SK-N-DZ (cell line): ENCODE results near the gene SMCO1.
"Not testable (repeated sequence)": the region's sequence is repeated elsewhere in the genome, so short reads cannot be mapped to it uniquely, and the experiment has no call there.

ENCODE experiments used
- DNase-seq: peaks from one replicate; pipeline ENCODE4 v3.0.0-alpha.2; 2015; ENCODE audit warnings: low spot score

SMCO1 gene

DNA sequence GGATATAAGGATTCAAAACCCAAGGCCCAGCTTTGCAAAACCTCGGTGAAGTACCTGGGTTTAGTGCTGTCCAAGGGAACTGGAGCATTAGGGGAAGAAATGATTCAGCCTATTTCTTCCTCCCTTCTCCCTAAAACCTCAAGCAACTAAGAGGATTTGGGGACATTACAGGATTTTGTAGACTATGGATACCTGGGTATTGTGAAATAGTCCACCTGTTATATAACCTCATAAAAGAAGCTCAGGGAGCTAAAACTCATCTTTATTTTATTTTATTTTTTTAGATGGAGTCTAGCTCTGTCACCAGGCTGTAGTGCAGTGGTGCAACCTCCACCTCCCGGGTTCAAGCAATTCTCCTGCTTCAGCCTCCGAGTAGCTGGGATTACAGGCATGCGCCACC, 8.7 kb upstream of the SMCO1 start:
- no peak for DNase-seq

DNA sequence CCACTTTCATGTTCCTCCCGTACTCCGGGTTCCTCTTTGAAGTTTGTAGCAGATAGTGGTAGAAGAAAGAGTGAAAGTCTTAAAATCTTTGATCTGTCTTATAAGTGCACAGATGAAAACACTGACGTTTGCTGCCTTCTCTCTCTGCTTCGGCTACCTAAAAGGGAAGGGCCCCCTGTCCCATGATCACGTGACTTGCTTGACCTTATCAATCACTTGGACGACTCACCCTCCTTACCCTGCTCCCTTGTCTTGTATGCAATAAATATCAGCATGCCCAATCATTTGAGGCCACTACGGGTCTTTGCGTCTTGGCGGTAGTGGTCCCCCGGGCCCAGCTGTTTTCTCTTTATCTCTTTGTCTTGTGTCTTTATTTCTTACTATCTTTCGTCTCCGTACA, 6.1 kb upstream of the SMCO1 start:
- not testable (repeated sequence) for DNase-seq

DNA sequence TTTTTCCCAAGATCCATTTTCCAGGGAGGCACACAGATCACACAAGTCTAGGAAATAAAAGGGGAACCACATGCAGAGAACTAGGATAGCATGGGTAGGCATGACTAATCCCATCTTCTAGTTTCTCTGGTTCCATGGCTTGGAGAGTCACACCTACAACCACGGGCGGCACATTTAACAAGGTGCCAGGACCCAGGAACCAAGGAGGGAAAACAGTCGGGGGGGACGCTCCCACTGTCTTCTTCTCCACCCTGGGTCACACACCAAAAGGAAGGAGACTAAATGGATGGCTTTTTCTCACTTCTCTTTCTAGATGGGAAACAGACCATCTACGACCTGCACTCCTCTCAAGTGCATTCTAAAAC, 4.6 kb upstream of the SMCO1 start:
- DNase-seq: no peak

DNA sequence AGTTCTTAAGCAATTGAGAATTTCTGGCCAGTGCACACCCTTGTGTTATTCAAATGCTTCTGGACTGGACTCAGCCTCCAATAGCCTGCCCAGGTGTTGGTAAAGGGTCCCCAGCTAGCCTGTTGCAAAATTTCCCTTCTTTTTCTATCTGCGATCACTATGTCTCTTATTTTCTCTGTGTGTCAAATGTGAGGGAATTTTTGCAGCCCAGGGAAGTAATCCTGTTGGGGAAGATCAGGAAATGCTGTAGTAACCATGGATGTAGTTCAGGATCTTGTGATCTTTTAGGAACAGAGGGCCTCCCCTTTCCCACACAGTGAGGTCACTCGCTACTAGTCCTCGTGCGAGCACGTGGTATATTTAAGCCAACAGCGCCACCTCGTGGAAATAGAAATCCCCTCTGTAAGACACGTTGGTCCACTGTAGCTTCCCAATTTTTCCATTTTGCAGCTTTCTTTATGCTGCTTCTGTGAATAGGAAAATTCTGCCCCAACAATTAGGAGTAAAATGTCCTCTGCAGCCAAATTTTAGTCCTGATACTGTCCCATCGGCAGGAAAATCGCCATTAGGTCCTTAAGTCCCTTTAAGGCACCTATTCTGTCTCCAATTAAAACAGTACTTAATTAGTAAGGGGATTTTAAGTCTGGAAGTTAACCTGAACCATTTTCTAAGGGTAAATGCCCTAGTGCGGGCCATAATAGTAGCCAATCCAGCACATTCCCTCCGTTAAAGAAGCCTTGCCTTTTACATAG, 4.0 kb upstream of the SMCO1 start:
- peak; percentile 45 for DNase-seq

DNA sequence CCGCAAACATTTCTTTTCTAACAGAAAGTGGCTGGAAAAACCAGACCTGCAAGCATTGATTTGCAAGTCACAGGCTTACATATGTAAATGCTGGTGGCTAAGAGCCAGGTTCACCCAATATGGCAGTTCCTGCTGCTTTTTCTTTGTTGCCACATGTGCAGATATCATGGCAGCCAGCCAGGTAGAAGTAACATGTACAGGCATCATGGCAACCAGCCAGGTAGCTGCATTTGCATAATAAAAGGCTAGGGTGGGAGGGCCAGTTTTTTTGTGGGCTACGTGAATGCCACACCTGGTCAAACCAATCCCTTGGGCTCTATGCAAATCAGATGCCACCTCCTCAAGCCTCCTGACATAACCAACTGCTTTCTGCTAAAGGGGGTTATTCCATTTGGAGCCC, 2.8 kb upstream of the SMCO1 start:
- no peak for DNase-seq

DNA sequence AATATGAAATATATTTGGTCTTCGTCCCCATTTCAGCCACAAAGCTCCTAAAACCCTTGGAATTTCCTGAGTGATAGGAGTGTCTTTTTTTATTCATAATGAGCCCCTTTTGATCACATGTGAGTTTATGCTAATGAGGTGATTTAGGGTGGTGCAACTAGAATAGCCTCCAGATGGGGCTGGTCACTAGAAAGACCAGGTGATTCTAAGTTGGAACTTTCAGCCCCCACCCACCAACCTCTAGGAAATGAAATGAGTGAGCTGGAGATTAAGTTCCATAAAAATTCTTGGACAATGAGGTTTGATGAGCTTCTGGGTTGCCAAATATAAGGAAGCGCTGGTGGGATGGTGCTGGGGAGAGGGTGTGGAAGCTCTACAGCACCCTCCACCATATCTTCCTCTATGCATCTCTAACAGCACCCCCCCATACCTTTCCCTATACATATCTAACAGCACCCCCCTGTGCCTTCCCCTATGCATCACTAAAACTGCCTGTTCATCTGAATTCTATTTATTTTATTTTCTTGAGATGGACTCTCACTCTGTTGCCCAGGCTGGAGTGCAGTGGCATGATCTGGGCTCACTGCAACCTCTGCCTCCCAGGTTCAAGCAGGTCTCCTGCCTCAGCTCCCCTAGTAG, 2.1 kb upstream of the SMCO1 start:
- DNase-seq: no peak

DNA sequence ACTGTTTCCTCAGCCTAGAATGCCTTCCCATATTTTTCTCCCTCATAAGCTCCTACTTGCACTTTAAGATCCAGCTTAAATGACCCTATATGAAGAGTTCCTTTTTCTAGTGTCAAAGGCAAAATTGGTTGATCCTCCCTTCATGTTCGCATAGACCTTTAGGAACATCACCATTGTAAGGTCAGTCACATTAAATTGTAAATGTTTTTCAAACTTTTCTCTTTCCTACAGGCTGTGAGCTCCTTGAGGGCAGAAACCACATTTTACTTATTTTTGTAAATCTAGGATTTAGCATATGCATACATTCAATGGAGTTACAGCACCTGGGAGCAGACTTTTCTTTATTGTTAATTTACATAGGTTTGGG, 813 bp downstream of the SMCO1 start:
- DNase-seq: no peak

DNA sequence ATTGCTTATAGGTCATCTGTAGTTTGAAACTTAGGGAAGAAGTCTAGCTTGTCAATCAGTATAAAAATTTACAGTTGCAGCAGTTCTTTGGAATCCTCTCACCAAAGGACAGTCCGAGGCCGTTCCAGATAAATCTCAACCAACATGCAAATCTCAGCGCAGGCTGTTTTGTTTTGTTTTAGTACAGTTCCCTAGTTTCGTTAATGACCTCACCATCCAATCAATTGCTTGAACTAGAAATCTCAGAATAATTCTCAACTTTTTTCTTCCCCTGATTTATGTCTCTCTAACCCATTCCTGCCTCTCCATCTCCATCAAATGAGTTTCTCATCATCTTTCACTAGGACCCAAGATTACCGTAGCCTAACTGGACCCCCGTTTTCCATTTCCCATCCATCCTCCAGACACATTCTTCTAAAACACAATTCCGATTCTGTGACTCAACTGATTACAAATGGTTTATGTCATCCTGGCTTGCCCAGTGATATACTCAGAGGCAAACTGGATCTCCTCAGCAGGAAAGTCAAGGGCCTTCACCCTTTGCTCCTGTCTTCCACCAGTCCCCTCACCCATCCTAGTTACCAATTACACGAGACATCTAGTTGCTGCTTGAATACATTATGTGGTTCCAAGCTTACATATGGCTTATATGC, 1.3 kb downstream of the SMCO1 start:
- no peak for DNase-seq

DNA sequence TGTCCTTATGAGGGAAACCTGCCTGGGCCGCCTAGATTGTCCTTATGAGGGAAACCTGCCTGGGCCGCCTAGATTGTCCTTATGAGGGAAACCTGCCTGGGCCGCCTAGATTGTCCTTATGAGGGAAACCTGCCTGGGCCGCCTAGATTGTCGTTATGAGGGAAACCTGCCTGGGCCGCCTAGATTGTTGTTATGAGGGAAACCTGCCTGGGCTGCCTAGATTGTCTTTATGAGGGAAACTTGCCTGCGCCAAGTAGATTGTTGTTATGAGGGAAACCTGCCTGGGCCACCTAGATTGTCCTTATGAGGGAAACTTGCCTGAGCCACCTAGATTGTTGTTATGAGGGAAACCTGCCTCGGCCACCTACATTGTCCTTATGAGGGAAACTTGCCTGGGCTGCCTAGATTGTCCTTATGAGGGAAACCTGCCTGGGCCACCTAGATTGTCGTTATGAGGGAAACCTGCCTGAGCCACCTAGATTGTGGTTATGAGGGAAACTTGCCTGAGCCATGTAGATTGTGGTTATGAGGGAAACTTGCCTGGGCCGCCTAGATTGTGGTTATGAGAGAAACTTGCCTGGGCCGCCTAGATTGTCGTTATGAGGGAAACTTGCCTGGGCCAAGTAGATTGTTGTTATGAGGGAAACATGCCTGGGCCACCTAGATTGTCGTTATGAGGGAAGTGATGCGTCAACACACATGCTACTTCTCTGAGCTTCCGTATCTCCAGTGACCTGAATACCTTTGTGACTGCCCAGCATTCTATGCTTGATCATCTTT, 3.3 kb downstream of the SMCO1 start:
- DNase-seq: not testable (repeated sequence)

DNA sequence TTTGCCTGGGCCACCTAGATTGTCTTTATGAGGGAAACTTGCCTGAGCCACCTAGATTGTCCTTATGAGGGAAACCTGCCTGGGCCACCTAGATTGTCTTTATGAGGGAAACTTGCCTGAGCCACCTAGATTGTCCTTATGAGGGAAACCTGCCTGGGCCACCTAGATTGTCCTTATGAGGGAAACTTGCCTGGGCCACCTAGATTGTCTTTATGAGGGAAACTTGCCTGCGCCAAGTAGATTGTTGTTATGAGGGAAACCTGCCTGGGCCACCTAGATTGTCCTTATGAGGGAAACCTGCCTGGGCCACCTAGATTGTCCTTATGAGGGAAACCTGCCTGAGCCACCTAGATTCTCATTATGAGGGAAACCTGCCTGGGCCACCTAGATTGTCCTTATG, 4.0 kb downstream of the SMCO1 start:
- not testable (repeated sequence) for DNase-seq

DNA sequence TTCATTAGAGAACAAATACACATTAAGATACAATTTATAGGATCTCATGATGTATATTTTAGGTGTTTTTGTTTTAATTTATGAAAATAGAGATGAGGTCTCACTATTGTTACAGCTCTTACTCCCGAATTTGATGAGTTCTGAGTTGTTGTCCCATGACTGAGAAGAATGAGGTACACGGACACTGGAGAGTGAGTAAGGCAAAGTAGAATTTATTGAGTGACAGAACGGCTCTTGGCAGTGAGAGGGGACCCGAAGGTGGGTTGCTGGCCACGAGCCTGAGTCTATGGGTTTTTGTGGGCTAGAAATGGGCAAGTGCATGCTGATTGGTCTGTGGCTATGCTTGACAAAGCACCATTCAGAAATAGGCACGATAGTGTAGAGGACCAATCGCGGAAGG, 8.5 kb downstream of the SMCO1 start:
- DNase-seq: no peak

DNA sequence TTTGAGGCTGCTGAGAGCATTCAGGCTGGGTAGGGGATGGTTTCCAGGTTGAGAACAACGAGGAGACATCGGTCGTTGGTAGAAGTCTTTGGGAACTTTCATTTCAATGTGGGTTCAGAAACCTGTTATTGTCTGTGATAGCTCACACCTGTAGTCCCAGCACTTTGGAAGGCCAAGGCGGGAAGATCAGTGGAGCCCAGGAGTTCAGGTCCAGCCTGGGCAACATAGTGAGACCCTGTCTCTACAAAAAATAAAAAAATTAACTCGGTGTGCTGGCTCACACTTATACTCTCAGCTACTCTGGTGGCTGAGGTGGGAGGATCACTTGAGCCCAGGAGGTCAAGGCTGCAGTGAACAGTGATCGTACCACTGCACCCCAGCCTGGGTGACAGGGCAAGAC, 10.6 kb downstream of the SMCO1 start:
- no peak for DNase-seq

DNA sequence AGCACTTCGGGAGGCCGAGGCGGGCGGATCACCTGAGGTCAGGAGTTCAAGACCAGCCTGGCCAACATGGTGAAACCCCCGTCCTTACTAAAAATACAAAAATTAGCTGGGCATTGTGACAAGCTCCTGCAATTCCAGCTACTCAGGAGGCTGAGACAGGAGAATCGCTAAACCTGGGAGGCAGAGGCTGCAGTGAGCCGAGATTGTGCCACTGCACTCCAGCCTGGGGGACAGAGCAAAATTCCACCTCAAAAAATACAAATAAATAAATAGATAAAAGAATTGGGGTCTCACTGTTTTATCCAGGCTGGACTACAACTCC, 11.1 kb downstream of the SMCO1 start:
- not testable (repeated sequence) for DNase-seq

DNA sequence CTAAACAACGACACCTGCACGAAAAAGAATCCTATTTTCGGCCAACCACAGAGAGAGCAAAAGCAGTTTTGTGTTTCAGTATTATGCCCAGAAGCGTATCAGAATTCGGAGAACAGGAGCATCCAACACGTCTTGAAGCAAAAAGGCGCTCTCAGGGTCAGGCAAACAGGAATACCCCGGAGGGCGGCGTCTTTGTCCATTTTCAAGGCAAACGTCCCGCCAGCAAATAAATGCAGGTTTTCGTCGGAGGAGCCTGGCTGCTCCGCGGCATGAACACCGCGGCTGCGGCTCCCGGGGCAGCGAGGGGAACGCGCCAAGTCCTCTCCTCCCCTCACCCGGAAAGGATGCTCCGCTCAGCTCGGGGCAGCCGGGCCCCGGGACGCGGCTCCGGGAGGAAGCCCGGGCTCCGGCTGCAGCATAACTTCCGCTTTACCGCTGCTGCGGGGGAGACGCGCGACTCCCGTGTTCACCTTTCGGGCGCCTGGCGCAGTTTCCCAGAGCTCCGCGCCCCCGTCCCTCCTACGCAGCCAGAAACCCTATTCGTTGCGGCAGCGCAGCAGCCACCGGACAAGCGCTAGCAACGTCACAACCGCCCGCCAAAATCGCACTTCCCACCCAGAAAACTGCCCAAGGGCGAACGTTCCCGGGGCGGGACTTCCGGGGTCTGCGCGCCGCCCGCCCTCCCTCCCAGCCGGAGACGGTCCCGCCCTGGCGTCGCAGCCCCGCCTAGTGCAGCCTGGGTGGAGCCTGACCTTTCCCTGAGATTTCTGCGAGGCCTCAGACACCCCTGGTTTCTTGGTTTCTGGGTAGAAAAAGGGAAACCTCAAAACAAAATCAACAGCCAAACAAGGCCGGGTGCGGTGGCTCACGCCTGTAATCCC, 11.7 kb downstream of the SMCO1 start, which contains the start of gene RNF168:
RNF168 (minus strand) TSS at position 573 of the 881 bp plus-strand sequence. CDS start 595 bp downstream, outside the sequence.
- peak; percentile 98 for DNase-seq

DNA sequence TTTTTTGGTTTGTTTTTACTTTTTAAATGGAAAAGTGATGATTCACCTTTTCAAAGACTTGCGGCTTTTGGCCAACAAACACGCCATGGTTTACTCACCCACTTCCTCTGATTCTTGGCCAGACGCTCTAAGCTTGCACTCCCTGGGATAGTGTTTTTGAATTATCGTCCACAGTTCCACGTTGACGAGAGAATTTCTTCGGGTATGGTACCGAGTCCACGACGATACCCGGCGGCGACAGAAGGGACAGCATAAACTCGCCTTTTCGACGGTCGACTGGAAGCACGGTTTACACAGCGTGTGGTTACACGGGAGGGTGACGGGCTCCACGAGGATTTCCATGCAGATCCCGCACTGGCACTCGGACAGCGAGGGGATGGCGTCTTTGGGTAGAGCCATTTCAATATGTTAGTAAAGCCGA, 12.4 kb downstream of the SMCO1 start:
- DNase-seq: peak; percentile 40

DNA sequence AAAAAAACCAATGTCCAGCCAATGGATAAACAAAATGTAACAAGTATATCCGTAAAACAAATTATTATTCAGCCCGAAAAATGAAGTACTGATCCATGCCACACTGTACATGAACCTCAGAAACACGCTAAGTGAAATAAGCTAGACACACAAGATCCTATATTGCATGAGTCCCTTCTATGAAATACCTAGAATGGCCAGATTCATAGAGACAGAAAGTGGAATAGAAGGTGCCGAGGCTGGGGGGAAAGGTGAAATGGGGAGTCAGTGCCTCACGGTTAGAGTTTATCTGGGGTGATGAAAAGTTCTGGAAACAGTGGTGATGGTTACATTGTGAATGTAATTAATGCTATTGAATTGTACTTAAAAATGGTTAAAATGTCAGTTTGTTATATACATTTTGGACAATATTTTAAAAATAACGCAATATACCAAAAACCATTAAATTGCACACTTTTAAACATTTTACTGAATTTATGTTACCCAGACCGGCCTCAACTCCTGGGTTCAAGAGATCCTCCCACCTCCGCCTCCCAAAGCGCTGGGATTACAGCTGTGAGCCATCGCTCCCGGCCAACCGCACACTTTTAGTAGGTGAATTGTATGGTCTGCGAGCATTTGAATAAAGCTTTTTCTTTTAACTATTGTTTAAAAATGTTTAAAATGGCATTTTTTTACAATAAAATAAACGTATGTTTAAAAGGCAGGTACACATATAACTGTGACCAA, 13.7 kb downstream of the SMCO1 start:
- no peak for DNase-seq

DNA sequence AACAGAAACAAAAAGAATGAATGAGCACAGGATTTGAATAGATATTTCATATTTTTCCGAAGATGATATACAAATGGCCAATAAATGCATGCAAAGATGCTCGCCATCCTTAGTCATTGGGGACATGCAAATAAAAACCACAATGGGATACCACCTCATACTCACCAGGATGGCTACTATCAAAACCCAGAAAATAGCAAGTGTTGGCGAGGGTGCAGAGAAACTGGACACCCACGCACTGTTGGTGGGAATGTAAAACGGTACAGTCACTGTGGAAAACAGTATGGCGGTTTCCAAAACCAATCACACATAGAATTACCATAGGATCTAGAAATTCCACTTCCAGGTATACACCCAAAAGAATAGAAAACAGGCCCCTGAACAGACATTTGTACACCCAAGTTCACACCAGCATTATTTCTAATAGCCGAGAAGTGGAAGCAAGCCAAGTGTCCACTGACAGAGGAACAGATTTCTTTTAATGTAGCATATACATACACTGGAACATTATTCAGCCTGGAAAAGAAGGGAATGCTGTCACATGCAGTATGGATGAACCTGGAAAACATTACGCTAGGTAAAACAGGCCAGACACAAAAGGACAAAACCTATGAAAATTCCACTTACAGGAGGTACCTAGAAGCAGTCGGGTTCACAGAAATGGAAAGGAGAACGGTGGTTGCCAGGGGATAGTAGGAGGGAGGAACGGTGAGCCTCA, 15.2 kb downstream of the SMCO1 start:
- no peak for DNase-seq

DNA sequence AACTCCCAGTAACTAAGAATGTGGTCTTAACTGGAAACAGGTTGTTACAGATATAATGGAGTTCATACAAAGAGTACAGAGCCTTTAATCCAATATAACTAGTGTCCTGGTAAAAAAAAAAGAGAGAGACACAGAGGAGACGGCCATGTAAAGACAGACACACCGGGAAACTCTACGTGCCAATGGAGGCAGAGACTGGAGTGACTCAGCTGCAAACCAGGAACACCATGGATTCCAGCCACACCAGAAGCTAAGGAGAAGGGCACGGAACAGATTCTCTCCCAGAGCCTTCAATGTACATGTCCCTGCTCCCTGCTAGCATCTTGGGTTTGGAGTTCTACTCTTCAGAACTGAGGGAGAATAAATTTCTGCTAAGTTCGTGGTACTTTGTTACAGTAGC, 16.1 kb downstream of the SMCO1 start:
- no peak for DNase-seq

DNA sequence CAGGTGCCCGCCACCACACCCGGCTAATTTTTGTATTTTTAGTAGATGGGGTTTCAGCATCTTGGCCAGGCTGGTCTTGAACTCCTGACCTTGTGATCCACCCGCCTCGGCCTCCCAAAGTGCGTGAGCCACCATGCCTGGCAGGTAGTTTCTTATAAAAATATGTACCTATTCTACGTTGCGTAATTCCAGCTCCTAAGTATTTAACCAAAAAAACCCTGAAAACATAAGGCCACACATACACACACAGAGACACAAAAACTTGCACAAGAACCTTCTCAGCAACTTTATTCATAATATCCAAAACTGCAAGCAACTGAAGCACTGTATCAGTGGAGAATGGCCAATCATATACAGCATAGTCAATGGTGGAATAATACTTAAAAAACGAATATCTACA, 16.8 kb downstream of the SMCO1 start:
- DNase-seq: no peak

DNA sequence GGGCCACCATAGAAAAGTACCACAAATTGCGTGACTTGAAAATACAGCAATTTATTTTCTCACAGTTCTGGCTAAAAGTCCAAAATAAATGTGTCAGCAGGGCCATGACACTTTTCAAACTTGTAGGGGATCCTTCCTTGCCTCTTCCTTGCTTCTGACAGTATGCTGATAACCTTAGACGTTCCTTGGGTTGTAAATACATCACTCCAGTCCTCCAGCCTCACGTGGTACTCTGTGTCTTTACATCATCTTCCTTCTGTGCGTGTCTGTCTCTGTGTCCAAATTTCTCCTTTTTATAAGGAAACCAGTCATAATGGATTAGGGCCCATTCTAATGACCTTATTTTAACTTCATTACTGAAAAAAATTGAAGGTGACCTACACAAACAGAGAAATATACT, 19.0 kb downstream of the SMCO1 start:
- no peak for DNase-seq
